ENCODE data around the gene RAB3A.

- TF ChIP-seq EZH2phosphoT487 (IDR thresholded peaks at IDR 0.05; ENCODE audit: low read depth) (no peak), CTCF (IDR thresholded peaks at IDR 0.05; ENCODE audit: low read depth, low read length) (no peak)
Observed at GRCh38 chr19:18165794-18166544, 37.9 kb downstream of the RAB3A start.
